Stimulated activated CD4-positive, alpha-beta T cell treated with anti-CD3 and anti-CD28 coated beads, Interleukin-12 subunit alpha, Interleukin-12 subunit beta, amount 100 ng/mL, for 24 hours (primary cell): ENCODE results near the gene BICD1.

Source experiments
- DNase-seq, 2 experiments: peaks; one replicate each; pipeline ENCODE4 v3.0.0-alpha.2; 2020; ENCODE audit warnings: low read depth in 2 of 2

Gene BICD1

DNA sequence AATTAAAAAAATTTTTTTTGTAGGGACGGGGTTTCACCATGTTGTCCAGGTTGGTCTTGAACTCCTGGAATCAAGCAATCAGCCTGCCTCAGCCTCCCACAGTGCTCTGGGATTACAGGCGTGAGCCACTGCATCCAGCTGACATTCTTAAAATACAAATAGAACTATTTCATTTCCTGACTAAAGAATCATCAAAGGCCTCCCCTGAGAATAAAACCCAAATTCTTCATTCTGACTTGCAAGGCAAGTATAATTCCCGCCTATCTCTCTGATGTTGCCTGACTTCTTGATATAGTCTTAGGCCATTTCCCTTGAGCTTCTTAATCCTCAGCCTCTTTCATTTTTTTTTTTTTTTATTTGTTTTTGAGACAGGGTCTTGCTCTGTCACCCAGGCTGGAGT, 4.4 kb upstream of the BICD1 start:
- no peak for DNase-seq

DNA sequence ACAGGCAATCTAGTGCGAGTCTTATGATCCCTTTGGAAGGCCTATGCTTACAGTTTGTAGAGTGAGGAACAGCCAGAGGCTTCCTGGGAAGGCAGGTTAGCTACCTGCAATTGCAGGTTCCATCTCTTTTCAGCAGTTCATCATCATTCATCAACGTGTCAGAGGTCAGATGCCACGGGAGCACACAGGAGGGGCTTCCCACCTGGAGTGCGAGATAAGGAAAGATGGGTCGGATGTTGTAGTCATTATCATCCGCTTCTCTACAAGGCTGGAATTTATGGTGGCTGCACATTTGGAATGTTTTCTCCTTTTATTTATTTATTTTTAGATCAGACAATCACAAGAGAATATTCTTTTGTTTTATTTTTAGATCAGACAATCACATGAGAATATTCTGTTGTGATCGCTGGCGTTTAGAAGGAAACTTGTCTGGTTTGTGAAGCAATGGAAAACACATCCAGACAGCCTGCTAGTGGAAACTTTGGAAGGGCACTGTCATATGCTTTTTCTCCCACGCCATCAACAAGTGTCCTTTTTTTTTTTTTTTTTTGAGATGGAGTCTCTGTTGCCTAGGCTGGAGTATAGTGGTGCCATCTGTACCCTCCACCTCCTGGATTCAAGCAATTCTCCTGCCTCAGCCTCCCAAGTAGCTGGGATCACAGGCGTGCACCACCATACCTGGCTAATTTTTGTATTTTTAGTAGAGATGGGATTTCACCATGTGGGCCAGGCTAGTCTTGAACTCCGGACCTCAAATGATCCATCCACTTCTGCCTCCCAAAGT, 1.9 kb upstream of the BICD1 start:
- no peak for DNase-seq

DNA sequence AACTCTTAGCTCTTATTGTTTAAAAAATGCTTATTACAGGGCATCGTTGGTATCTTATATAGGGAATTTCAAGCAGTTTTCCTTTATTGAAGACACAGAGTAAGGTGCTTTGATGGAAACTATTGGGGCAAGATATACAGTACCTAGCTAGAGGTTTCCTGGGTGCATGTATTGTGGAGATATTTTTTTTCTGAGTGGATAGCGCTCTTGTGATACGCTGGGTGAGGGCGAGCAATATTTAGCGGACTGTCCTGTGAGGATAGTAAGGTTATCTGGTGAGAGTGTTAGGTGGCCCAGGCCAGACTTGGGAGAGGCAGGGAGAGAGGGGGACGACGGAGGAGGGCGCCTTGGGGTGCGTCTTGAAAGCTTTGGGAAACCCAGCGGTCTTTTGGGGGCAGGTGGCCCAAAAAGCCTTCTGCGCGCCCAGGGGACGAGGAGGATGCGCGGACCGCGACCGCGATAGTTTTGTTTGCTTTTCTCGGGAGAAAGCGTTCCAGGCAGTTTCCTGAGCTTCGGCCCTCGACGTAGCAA, 596 bp upstream of the BICD1 start:
- DNase-seq, result no peak

DNA sequence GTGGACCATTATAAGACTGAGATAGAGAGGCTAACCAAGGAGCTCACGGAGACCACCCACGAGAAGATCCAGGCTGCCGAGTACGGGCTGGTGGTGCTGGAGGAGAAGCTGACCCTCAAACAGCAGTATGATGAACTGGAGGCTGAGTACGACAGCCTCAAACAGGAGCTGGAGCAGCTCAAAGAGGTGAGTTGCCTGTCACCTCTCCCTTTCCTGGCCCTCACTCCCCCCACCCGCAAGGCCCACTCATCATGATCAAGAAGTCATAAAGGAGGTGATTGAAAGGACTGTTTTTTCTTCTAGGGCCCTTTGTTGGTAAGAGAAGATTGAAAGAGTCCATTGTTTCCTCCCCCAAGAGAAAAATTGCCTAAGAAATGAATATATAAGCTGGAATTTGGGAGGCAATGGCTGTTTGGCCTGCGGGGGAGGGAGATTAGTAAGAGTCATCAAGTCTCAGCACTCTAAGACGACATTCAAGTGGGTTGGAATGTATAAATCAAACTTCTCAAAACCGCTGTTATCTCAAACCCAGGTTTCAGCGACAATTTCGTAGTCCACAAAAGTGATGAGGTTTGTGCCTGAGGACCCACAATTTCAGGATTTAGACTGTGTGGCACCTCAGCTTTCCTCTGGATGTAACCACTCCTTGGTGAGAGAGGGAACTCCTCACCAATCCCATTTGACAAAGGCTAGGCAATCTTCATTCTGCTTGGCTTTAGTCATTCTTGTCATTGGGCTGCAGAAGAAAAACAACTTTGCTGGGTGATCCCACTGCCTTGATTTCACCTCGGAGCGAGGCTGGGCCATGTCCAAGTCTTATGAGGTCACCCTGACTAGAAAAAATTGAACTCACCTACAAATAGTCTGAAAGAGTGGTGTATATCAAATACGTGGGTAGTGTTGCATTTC, 966 bp downstream of the BICD1 start:
- peak; percentile 2 to 19 for DNase-seq

DNA sequence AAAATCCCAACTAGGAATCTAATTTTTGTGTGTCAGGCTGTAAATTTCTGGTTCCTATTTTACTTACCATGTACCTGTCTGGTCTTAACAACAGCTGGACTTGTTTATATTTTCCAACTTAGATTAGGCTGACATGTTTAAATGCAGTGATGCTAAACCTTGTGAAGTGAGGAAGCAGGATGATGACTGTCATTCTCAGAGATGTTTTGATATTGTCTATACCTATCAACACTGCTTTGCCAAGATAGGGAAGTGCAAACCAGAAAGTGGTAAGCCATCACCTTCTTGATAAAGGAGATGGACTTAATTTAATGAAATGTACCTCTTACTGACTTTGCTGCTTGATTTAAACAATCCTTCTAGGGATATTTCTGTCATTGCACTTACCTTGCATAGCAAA, 2.1 kb downstream of the BICD1 start:
- DNase-seq, result no peak

DNA sequence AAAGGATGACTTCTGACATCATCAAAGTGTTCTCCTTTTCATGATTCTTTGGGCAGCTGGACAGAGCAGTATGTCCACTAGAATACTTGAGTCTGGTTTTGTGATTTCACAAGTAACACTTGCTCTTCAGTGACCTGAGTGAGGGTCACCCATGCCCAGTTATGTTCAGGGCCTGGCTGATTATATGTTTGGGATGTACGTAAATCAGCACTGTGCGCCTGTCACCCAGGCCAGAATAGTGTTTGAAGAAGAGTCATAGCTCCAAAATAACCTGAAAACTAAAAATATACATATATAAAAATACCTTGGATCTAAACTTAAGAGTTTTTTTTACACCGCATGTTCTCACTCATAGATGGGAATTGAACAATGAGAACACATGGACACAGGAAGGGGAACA, 3.8 kb downstream of the BICD1 start:
- no peak for DNase-seq

DNA sequence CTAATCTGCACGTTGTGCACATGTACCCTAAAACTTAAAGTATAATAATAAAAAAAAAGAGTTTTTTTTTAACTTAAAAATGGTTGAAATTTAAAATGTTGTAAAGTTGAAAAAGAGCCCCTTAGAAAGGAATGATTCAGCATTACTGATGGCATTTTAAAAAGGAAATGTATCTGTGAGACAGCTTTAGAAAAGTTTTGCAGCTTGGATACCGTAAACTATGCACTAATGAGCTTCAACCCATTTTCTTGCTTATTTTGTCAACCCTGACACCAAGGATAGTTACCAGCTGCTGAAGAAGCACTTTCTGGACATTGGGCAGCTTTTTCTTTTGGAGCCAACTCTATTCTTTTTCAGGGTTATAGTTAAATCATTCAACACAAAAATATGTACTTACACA, 4.3 kb downstream of the BICD1 start:
- no peak for DNase-seq

DNA sequence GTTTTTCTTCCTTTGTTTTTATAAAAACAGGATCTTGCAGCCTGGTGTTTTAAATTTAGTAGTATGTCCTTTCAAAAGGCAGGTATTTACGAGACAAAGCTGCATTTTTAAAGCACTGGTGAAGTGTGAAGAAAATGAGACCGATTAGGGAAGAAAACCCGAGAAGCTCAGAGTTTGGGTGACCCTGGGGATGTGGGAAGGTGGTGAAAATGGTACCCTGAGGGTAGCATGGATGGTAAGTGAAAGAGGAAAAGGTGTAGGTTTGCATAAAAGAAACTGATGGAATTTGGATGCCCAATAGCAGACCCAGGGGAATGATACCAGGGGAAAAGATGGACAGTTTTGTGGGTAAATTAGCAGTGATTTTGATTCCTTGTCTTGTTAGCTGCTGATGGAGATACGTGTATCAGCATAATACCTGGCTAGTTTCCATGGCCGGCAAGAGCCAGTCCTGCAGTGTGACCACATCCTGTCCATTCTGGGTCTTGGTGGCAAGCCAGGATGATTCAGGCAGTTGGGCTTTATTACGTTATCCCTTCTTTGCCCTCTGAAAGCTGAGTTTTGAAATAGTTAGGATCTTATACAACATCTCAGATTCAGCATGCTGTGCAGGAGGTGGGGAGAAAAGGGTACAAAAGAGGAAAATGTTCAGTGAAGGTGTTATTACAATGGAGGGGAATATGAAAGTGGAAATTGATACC, 8.9 kb downstream of the BICD1 start:
- DNase-seq, result no peak

DNA sequence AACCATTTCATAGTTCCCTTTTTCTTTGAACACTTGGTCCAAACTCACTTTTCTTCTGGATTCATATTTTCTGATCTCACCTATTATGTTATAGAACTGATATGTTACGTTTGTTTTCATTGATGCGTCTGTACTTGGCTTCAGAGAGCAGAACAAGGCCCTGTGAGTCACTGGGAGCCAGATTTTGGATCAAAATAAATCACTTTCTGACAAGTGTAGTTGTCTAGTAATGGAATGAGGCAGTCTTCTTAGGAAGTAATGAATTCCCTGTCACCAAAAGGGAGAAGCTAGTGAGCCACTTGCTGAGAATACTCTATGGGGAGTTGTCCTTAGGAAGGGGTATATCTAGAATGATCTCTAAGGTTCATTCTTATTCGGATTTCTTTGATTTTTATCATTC, 10.2 kb downstream of the BICD1 start:
- DNase-seq, result no peak

DNA sequence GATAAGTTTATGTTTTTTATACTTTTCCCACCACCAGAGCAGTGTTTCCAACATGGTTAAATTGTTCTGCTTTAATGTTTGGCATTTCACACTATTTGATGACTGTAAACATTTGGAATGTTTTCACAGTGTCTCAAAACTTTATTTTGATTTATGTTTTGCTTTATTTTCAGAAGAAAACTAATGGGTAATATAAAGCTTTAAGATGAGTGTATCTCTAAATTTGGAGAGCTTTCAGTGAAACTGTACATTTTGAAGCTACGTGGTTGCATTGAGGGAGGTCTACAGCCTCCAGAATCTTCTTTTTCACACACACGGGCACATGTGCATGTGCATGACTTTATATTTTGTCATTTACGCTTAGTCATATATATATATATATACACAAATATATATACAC, 10.7 kb downstream of the BICD1 start:
- DNase-seq, result no peak

DNA sequence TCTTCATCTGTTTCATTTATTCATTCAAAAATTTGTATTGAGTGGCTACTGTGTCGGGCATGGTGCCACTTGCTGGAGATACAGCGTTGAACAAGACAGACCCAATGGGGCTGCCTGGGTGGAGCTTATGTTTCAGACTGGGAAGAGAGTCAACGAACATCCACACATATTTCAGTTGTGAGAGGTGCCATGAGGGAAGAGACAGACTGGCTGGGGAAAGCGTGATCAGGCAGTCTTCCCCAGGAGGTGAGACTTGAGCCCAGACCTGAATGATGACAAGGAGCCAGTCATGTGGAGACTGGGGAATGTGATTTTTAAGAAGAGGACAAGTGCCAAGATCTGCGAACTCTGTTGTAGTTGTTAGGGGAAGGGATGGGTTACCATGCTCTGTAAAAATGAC, 12.2 kb downstream of the BICD1 start:
- DNase-seq, result no peak

DNA sequence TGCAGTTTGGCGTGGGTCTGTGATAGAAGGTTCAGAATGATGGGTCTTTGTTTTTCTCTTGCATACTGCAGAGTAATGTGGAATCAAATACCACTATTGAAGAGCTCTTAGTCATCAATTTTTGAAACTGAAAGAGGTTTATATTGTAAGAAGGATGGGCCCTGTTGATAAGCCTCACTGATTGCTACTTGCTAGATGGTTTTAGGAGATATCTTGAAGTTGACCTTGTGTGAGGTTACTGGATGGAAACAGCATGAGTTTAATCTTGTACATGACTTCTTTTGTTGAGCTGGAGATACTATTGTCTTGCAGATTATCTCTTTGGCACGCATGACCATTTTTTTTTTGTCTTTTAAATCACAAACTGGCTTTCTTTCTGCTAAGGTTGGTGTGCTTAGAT, 13.8 kb downstream of the BICD1 start:
- no peak for DNase-seq

DNA sequence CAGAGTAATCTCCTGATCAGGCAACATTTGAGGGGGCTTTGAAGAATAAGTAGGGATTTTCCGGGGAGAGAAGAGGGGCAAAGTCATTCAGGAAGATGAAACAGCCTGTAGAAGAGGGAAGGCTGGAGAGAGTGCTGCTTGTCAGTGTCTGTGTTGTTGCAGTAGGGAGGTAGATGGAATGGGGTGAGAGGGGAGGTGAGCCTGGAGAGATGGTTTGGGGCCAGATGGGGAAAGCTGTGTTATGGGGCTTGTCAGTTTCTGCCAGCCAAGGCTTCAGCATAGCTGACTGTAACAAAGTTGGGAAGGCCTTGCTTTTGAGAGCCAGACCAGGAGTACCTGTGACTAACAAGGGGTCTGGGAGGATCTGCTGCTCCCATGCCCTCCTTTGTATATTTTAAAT, 18.0 kb downstream of the BICD1 start:
- no peak for DNase-seq

DNA sequence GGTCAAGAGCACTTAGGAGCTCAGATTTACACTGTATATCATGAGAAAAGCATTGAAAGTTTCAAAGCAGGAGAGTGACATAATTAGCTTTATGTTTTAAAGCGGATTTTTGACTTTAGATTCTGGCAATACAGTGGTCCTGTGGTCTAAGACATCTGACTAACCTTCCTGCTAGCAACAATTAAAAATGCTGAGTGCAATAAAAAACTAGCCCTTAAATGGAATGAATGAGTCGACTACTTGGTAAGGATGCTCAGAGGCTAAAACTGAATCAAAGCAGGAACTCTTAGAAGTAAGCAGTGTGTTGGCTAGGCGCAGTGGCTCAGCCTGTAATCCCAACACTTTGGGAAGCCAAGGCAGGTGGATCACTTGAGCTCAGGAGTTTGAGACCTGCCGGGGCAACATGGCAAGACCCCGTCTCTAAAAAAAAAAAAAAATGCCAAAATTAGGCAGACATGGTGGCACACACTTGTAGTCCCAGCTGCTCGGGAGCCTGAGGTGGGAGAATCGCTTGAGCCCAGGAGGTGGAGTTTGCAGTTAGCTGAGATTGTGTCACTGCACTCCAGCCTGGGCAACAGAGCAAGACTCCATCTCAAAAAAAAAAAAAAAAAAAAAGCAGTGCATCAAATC, 18.9 kb downstream of the BICD1 start:
- no peak for DNase-seq

DNA sequence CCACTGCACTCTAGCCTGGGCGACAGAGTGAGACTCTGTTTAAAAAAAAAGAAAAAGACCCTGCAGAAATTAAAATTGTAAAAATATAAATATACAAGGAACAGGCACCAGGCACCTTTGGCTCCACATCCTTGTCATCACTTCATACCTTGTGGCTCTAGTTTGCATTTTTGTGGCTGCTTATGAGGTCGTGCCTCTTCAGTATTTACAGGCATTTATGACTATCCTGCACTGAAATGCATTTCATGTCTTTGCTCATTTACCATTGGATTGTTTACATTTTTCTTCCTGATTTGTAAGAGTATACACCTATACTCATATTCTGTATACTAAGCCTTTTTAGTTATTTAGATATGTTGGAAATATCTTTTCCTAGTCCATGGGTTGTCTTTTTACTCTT, 20.1 kb downstream of the BICD1 start:
- no peak for DNase-seq

DNA sequence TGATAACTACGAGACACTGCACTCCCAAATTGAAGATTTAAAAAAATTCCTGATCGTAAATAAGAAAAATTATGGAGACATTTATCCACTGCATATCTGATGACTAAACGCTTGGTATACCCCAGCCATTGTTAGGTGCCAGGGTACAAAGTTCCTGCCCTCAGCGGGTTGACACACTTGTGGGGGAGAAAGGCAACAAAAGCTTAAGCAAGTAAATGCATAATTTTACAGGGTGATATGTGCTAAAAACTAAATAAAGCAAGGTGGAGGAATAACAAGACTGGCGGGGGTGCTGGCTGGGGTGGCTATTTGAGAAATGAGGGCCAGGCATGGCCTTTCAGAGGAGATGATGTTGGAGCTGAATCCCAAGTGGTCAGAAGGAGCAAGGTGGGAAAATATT, 25.0 kb downstream of the BICD1 start:
- DNase-seq, result no peak

DNA sequence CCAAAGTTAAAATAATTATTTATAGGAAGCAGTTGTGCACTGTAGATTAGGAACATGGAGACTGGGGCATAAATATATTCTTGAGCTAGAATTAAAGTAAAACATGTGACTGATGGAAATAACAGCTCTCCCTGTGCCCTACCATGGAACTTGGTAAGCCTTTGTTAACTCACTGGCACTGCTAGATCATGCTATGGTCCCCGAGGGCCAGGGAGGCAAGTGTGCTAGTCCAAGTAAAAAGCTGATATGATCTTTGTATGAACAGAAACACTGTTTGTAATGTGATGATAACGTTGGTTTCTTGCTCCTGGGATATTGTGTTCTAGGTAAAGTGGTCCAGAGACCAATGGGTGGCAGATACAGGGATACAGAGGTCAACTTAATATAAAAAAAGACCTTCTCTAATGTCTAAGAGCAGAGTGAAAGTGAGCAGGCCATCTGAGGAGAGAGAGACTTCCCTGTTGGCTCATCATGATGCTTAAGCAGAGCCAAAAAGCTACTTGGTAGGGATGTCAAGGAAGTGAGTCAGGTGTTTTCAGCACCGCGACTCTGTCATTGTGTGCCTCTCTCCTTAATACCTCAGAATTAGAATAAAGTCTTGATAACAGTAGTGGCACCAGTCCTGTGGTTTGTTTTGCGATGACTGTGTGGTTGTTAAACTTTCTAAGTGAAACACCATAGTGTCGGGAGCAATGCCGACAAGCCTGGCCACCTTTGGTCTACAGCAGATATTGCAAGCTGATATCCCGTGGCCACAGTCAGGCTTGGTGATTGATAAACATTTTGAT, 27.6 kb downstream of the BICD1 start:
- peak; percentile 31 to 55 for DNase-seq

DNA sequence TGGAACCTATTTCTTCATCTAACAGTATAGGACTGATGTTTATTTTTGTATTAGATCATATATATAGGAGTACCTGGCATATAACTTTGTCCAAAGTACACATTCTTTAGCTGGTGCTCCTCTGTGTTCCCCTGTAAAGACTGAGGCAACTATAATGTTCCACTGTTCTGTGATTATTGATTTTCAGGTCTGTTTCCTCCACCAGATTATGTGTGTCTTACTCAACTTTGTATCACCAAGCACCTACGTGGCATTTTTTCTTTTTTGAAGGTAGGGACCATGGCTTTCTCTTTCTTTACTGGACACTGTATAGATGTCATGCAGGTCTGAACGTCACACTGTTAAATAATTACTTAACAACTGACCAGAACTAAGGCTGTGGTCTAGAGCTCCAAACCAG, 29.3 kb downstream of the BICD1 start:
- DNase-seq, result no peak

DNA sequence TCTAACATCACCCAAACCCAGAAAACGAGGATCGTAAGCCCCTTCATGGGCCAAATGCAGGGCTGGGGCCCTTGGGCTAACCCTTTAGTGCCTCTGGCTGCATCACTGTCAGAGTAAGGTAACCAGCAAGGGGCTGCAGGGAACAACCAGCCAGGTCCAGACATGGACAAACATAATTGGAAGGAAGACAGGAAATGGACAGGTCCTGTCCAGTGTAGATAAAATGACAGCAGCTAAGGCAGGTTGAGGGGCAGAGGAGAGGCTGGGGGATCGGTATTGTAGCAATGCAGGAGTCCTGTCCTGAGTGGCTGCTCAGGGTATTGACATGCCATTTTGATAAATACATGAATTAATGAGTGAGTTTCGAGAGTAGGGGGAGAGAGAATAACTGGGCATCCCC, 29.8 kb downstream of the BICD1 start:
- DNase-seq, result no peak

DNA sequence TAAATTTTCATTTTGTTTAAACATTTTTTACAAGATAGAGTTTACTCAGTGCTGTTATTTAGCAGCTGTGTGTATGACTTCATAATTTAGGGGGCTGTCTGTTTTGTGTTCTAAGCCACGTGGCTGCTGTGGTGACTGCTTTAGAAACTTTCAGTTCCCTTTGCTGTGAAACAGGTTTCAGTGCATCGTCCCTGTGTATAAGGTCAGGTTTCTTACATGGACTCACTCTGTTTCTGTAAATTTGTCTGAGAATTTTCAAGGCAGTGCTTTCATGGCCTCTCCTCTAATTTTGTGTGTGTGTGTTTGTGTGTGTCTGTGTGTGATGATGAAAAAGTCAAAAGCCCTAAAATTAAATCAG, 32.4 kb downstream of the BICD1 start:
- DNase-seq, result peak in 1 of 2 experiments; percentile 26

DNA sequence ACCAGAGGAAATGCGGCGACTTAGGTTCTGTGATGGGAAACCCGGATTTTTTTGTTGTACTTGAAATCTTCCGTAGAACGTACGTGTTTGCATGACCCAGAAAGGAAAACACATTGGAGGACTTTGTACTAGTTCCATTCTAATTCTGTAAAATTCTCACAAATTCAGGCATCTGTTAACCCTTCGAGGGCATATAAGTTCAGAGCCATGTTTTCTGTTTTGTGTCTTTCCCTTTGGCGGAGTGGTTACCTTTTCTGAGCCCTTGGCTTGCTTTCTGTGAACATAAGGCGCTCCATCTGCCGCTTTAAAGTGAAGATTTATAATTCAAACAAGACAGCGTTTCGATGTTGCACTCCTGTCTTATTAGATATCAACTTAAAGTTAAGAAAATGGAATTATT, 34.2 kb downstream of the BICD1 start:
- DNase-seq, result no peak
